HEK293 (cell line): Measurements from ENCODE around the gene HEPACAM2.

Experiments used
- MZF1 ChIP-seq: fragments of 450-650 bp; formaldehyde crosslinking; IDR thresholded peaks from 2 replicates; pipeline ENCODE4 v1.5.1; 2017; ENCODE audit warnings: missing biosample characterization, missing genetic modification characterization, borderline replicate concordance
- SALL2 ChIP-seq: fragments of 450-650 bp; formaldehyde crosslinking; IDR thresholded peaks from 2 replicates; pipeline ENCODE4 v1.5.0; 2017; ENCODE audit warnings: missing biosample characterization, mild to moderate bottlenecking, missing genetic modification characterization, borderline replicate concordance
- ZFP37 ChIP-seq: fragments of 450-650 bp; formaldehyde crosslinking; IDR thresholded peaks from 2 replicates; pipeline ENCODE4 v1.5.1; 2016; ENCODE audit warnings: missing biosample characterization, missing genetic modification characterization
- ZNF10 ChIP-seq: fragments of 450-650 bp; formaldehyde crosslinking; IDR thresholded peaks from 2 replicates; pipeline ENCODE4 v1.5.1; 2017; ENCODE audit warnings: missing biosample characterization, missing genetic modification characterization
- ZNF19 ChIP-seq: fragments of 450-650 bp; formaldehyde crosslinking; IDR thresholded peaks from 2 replicates; pipeline ENCODE4; 2016; ENCODE audit warnings: missing biosample characterization, missing genetic modification characterization, low read depth
- ZNF24 ChIP-seq: fragments of 450-650 bp; formaldehyde crosslinking; IDR thresholded peaks from 2 replicates; pipeline ENCODE4 v1.5.1; 2016; ENCODE audit warnings: missing biosample characterization, missing genetic modification characterization
- ZNF416 ChIP-seq: fragments of 450-650 bp; formaldehyde crosslinking; IDR thresholded peaks from 2 replicates; pipeline ENCODE4 v1.5.1; 2016; ENCODE audit warnings: missing biosample characterization, missing genetic modification characterization
- ZNF561 ChIP-seq: fragments of 450-650 bp; IDR thresholded peaks from 2 replicates; pipeline ENCODE4 v1.5.1; 2018; ENCODE audit warnings: missing biosample characterization, missing genetic modification characterization, borderline replicate concordance
- TF ChIP-seq, protein P1 (sequence below): fragments of 450-650 bp; formaldehyde crosslinking; IDR thresholded peaks from 2 replicates; pipeline ENCODE4 v1.5.1; 2016; ENCODE audit warnings: missing biosample characterization, missing genetic modification characterization
- TF ChIP-seq, protein P2 (sequence below): fragments of 450-650 bp; formaldehyde crosslinking; IDR thresholded peaks from 2 replicates; pipeline ENCODE4 v1.5.1; 2016; ENCODE audit warnings: missing biosample characterization, missing genetic modification characterization
- TF ChIP-seq, protein P3 (sequence below): fragments of 450-650 bp; formaldehyde crosslinking; IDR thresholded peaks from 2 replicates; pipeline ENCODE4 v1.5.1; 2016; ENCODE audit warnings: missing biosample characterization, missing genetic modification characterization
- TF ChIP-seq, protein P4 (sequence below): fragments of 450-650 bp; formaldehyde crosslinking; IDR thresholded peaks from 2 replicates; pipeline ENCODE4 v1.5.1; 2016; ENCODE audit warnings: missing biosample characterization, missing genetic modification characterization, low read depth
- TF ChIP-seq, protein P5 (sequence below): fragments of 450-650 bp; formaldehyde crosslinking; IDR thresholded peaks from 2 replicates; pipeline ENCODE4 v1.5.1; 2017; ENCODE audit warnings: missing biosample characterization, missing genetic modification characterization

DNA sequence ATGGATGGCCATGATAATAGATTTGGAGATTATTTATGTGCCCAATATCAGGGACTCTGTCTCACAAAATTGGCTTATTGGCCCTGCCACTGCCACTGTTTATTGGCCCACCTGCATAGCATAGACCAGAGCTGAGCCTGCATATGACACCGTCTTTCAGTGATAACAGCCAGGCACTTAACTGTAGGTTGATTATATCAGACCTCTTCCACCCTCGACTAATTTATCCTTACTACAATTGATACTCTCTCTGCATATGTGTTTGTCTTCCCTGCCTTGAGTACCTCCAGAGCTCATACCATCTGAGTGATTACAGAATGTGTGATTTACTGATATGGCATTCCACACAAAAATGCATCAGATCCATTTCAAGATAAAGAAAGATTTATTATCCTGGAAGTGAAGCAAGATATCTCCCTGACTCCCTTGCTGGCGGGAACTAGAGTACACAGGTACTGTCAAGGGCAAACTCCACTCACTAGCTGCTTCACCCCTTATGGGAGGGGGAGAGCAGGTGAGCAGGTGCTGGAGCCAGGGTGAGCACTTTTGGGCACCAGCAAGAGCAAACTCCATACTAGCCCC is 65.0 kb downstream of the HEPACAM2 start:
- TF ChIP-seq ZNF416 (tag by site-specific recombination) (no peak), ZNF561 (tag by site-specific recombination) (no peak), ZNF10 (tag by site-specific recombination) (no peak), ZFP37 (tag by site-specific recombination) (no peak), ZNF19 (tag by site-specific recombination) (no peak), SALL2 (no peak), ZNF24 (tag by site-specific recombination) (no peak), MZF1 (no peak)
- TF ChIP-seq, protein P1, sequence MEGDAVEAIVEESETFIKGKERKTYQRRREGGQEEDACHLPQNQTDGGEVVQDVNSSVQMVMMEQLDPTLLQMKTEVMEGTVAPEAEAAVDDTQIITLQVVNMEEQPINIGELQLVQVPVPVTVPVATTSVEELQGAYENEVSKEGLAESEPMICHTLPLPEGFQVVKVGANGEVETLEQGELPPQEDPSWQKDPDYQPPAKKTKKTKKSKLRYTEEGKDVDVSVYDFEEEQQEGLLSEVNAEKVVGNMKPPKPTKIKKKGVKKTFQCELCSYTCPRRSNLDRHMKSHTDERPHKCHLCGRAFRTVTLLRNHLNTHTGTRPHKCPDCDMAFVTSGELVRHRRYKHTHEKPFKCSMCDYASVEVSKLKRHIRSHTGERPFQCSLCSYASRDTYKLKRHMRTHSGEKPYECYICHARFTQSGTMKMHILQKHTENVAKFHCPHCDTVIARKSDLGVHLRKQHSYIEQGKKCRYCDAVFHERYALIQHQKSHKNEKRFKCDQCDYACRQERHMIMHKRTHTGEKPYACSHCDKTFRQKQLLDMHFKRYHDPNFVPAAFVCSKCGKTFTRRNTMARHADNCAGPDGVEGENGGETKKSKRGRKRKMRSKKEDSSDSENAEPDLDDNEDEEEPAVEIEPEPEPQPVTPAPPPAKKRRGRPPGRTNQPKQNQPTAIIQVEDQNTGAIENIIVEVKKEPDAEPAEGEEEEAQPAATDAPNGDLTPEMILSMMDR = no peak
- TF ChIP-seq, protein P2, sequence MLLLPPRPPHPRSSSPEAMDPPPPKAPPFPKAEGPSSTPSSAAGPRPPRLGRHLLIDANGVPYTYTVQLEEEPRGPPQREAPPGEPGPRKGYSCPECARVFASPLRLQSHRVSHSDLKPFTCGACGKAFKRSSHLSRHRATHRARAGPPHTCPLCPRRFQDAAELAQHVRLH (tag by site-specific recombination) = no peak
- TF ChIP-seq, protein P3, sequence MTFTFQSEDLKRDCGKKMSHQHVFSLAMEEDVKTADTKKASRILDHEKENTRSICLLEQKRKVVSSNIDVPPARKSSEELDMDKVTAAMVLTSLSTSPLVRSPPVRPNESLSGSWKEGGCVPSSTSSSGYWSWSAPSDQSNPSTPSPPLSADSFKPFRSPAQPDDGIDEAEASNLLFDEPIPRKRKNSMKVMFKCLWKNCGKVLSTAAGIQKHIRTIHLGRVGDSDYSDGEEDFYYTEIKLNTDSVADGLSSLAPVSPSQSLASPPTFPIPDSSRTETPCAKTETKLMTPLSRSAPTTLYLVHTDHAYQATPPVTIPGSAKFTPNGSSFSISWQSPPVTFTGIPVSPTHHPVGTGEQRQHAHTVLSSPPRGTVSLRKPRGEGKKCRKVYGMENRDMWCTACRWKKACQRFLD (tag by site-specific recombination) = no peak
- TF ChIP-seq, protein P4, sequence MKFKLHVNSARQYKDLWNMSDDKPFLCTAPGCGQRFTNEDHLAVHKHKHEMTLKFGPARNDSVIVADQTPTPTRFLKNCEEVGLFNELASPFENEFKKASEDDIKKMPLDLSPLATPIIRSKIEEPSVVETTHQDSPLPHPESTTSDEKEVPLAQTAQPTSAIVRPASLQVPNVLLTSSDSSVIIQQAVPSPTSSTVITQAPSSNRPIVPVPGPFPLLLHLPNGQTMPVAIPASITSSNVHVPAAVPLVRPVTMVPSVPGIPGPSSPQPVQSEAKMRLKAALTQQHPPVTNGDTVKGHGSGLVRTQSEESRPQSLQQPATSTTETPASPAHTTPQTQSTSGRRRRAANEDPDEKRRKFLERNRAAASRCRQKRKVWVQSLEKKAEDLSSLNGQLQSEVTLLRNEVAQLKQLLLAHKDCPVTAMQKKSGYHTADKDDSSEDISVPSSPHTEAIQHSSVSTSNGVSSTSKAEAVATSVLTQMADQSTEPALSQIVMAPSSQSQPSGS (tag by site-specific recombination) = no peak
- TF ChIP-seq, protein P5, sequence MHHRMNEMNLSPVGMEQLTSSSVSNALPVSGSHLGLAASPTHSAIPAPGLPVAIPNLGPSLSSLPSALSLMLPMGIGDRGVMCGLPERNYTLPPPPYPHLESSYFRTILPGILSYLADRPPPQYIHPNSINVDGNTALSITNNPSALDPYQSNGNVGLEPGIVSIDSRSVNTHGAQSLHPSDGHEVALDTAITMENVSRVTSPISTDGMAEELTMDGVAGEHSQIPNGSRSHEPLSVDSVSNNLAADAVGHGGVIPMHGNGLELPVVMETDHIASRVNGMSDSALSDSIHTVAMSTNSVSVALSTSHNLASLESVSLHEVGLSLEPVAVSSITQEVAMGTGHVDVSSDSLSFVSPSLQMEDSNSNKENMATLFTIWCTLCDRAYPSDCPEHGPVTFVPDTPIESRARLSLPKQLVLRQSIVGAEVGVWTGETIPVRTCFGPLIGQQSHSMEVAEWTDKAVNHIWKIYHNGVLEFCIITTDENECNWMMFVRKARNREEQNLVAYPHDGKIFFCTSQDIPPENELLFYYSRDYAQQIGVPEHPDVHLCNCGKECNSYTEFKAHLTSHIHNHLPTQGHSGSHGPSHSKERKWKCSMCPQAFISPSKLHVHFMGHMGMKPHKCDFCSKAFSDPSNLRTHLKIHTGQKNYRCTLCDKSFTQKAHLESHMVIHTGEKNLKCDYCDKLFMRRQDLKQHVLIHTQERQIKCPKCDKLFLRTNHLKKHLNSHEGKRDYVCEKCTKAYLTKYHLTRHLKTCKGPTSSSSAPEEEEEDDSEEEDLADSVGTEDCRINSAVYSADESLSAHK = no peak
